GM12865 (cell line): ENCODE measurements around the gene RAP1B.
"Not testable (repeated sequence)": the region's sequence is repeated elsewhere in the genome, so short reads cannot be mapped to it uniquely, and the experiment has no call there.

ENCODE experiments used
- DNase-seq: peaks from one replicate; pipeline ENCODE4 v3.0.0; 2010; ENCODE audit warnings: low read depth
- H3K4me3 ChIP-seq: 2 replicates; pipeline ENCODE4 v1.5.1; 2011; ENCODE audit warnings: mild to moderate bottlenecking, low read depth, low read length, control low read depth
- TF ChIP-seq, protein P1 (sequence below): IDR thresholded peaks from 2 replicates; pipeline ENCODE4 v1.5.1; 2011; ENCODE audit warnings: low read length, control low read depth, low read depth, inconsistent platforms; ENCODE audit not compliant: insufficient read depth; ENCODE audit errors: missing control alignments

The RAP1B gene

DNA sequence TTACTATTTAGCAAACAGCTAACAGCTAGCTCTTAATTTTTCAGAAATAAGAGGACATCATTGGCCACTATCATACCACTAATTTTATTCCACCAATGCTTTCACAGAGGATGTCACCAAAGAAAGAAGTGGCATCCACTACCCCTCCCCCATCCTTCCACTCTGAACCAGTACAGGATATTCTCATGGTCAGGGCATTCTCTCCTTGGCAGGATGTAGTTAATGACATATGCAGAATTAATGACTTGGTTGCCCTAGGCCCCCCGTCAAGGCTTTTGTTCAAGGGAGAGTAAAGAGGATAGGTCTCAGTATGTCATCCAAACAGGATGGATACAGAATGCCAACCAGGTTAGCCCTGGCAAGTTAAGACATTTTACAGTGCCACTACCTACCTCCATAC, 57.2 kb downstream of the RAP1B start:
- TF ChIP-seq, protein P1, sequence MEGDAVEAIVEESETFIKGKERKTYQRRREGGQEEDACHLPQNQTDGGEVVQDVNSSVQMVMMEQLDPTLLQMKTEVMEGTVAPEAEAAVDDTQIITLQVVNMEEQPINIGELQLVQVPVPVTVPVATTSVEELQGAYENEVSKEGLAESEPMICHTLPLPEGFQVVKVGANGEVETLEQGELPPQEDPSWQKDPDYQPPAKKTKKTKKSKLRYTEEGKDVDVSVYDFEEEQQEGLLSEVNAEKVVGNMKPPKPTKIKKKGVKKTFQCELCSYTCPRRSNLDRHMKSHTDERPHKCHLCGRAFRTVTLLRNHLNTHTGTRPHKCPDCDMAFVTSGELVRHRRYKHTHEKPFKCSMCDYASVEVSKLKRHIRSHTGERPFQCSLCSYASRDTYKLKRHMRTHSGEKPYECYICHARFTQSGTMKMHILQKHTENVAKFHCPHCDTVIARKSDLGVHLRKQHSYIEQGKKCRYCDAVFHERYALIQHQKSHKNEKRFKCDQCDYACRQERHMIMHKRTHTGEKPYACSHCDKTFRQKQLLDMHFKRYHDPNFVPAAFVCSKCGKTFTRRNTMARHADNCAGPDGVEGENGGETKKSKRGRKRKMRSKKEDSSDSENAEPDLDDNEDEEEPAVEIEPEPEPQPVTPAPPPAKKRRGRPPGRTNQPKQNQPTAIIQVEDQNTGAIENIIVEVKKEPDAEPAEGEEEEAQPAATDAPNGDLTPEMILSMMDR = no peak
- no peak overlapping the region for H3K4me3 ChIP-seq
- no peak for DNase-seq

DNA sequence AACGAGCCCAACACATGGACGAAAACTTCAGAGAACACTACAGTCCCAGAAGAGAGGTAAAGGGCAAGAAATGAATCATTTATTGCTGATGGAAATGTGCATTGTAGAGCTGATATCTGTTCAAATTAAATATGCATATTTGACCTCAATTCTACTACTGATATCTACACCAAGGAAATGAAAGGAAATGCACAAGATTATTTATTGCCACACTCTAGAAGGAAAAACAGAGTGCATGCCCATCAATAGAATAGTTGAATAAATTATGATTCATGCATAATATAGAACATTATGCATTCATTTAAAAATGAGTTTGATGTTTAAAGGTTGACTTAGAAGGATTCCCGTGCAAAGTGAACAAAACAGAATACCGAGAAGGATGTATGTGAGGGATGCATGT, 60.5 kb downstream of the RAP1B start:
- DNase-seq = no peak
- H3K4me3 ChIP-seq = no peak overlapping the region
- TF ChIP-seq, protein P1 = no peak

DNA sequence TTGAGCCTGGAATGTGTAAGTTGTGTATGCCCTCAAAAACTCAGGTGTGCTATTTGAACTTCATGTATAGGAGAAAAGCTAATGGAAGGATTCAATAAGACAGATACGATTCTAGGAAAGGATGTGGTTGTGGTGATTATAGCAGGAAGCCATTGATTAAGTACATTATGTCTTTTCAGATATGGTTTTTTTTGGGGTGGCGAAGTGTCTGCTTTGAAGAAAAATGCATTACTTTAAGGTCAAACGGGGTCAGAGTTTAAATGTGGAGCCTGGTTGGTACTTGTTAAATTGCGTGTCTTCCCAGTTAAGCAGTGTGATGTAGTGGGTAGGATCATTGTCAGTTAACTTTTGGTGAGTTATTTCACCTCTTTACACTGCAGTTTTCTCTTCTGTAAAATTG, 63.1 kb downstream of the RAP1B start:
- H3K4me3 ChIP-seq = no peak overlapping the region
- TF ChIP-seq, protein P1 = no peak
- DNase-seq = no peak

DNA sequence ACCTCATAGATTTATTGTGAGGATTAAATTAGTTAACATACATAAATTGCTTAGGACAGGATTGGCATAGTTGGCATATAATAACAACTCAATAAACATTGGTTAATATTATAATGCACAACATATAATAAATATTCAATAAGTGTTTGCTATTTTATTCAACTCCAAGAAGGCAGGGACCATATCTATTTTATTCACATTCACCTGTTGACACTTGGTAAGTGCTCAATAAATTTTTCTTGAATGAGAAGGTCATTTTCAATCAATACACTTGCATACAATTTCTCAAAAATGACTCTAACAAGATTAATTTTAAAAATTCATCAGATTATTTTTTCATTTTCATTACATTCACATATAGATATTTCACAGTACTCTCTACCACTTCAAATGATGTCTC, 63.7 kb downstream of the RAP1B start:
- TF ChIP-seq, protein P1 = no peak
- DNase-seq = no peak
- no peak overlapping the region for H3K4me3 ChIP-seq

DNA sequence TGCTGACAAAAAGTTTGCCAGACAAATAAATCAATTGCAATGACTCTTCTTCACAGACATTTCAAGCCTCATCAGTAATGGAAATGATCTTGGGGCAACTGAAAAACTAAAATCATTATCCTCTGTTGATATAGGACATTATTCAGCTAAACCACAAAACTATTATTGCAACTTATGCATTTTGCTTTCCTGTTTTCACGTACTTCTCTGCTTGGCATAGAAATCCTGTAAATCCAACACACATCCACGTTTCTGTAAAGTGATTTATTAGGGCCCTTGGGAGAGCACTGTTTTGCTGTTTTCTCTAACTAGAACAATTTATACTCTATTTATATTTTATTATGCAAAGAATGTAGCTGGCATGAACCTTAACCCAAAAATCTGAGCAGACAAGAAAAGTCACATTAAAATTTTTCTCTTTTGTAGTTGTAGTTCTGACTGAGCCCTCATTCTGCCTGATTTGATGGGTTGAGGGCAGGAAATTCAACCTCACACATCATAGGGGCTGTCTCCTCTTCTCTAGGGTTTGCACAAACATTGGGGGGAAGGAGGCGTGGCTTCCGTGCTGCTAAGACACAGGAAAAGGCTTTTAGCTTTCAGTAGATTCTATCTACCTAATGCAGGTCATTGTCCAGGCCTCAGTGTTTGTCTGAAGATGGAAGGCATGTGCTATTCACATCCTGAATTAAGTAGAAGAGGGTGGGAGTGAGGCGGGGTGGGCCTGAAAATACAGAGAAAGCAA, 64.6 kb downstream of the RAP1B start:
- DNase-seq = no peak
- TF ChIP-seq, protein P1 = no peak
- no peak overlapping the region for H3K4me3 ChIP-seq

DNA sequence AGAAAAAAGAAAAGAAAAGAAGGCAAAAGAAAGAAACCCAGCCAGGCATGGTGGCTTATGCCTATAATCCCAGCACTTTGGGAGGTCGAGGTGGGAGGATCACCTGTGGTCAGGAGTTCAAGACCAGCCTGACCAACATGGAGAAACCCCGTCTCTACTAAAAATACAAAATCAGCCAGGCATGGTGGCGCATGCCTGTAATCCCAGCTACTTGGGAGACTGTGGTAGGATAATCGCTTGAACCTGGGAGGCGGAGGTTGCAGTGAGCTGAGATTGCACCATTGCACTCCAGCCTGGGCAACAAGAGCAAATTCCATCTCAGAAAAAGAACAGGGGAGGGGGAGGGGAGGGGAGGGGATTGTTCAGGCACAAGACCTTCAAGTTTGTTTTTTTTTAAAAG, 66.2 kb downstream of the RAP1B start:
- not testable (repeated sequence) for H3K4me3 ChIP-seq, DNase-seq

DNA sequence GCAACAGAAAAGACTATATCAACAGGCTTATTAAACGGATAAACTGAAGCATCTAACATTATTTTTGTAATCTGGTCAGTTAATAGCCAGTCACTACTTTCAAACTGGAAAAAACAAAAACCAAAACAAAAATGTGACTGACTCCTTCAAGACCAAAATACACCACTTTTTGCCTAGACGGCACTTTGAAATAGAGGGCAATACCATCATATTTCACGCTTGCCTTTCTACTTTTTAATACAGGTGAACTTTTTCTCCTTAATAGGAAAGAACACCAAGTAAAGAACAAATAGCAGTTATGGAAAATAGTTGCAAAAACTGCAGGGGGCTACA, 75.5 kb downstream of the RAP1B start:
- TF ChIP-seq, protein P1 = no peak
- H3K4me3 ChIP-seq = peak overlapping the region; percentile 93
- DNase-seq = no peak
